Measurements from ENCODE around the gene ANKRD6.

DNA sequence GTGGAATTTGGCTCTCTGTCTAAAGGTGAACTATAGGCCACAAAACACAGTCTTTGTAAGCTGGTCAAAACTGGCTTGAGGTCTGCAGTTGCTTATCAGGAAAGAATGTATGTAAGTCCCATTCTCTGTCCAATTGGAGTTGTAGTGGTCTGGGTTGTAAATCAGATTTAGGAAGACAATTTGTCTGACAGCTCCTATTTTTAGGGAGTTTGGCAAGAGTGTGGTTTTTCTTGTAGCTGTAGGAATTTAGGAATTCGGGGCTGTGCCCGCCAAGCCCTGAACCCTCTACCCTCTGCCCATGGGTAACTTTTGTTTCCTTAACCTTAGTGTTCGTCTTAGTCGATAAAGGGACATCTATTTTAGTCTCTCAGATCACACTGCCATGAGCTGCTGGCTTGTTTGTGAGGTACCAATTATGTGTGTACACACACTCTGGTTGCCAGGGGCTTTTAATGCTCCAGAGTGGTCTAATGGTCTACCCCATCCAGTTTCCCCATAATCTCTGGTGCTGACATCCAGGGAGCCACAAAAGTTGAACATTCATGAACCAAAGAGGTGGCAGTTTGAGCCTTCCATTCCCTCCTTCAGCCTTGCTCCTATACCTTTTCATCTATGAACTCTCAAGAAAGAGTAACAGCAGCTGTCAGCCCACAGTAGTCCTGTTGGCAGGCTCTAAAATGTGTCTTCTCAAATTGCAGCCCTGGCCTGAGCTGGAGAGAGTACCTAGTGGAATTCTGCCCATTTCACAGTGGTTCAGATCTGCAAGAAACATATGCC lies 93.0 kb downstream of the ANKRD6 start:
- TF ChIP-seq POLR2AphosphoS5 (IDR thresholded peaks at IDR 0.05; ENCODE audit: borderline replicate concordance, low read depth, low read length) (no peak), EZH2 (IDR thresholded peaks at IDR 0.05) (no peak), FOXP2 (optimal IDR thresholded peaks at IDR 0.05; ENCODE audit: control extremely low read depth, extremely low read length, insufficient read depth) (no peak)
